GM20000 (cell line): ENCODE measurements around the gene GPR3.
"Not testable (repeated sequence)": the region's sequence is repeated elsewhere in the genome, so short reads cannot be mapped to it uniquely, and the experiment has no call there.

Experiments
- DNase-seq: peaks from one replicate; pipeline ENCODE4 v3.0.0; 2012; ENCODE audit warnings: low spot score
- CTCF ChIP-seq: IDR thresholded peaks from 2 replicates; pipeline ENCODE4 v1.5.1; 2012; ENCODE audit warnings: mild to moderate bottlenecking, control low read depth; ENCODE audit errors: extremely low read depth, missing control alignments

Gene GPR3

GRCh38 chr1:27400082-27400962, 7.9 kb downstream of the GPR3 start:
- TF ChIP-seq CTCF, result no peak
- no peak for DNase-seq

GRCh38 chr1:27400963-27401341, 8.5 kb downstream of the GPR3 start:
- DNase-seq, result no peak
- no peak for TF ChIP-seq CTCF

- no peak for DNase-seq
These were observed 9.9 kb downstream of the GPR3 start for GRCh38 chr1:27402349-27402754.

GRCh38 chr1:27403065-27403726, 10.8 kb downstream of the GPR3 start:
- peak; percentile 21 for TF ChIP-seq CTCF
- DNase-seq, result peak; percentile 52

More at GRCh38 chr1:27402349-27402754, 9.9 kb downstream of the GPR3 start:
- no peak for TF ChIP-seq CTCF

- TF ChIP-seq CTCF, result no peak
- no peak for DNase-seq
These were observed 11.5 kb downstream of the GPR3 start for GRCh38 chr1:27403931-27404330.

- TF ChIP-seq CTCF, result no peak
- no peak for DNase-seq
These were observed 12.7 kb downstream of the GPR3 start for GRCh38 chr1:27405074-27405473.

GRCh38 chr1:27405598-27406361, 13.4 kb downstream of the GPR3 start:
- DNase-seq, result not testable (repeated sequence)
